ENCODE results near the gene PITRM1. TPM values are rescaled to one million over a fixed set of nuclear protein-coding genes. Genes with fewer than 3 reads are reported as not detected.
A peak's percentile ranks its signal among the peaks of the same experiment; 100 is the strongest.

Gene PITRM1
- total and polyA plus RNA-seq, 7 donors, result 51.0 to 112 (median 78.8) TPM

DNA sequence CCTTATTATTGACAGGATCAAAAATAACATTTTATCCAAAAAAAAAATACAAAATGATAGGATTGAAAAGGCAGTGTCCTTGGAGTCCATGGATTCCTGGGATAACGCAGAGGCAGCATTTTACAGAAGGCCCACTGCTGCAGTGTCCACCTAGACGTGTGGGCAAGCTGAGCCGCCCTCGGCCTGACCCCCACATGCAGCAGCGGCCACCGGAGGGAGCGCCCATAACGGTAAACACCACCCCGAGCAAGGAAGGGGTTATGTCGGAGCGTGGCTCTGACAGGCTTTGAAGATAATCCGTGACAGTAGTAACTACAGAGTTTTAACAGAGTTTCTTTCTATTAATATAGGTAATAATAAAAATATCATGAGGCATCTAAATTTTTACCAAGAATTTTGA lies 45.3 kb upstream of the PITRM1 start:
- H3K9me3 ChIP-seq, result no peaks in the 10 kb centered on the region
- intact Hi-C loops (cut with DNase I), result no loop called here
- H3K27ac ChIP-seq, result no peak overlapping the region
- no peaks in the 10 kb centered on the region for H3K4me1 ChIP-seq
- DNase-seq (no peak), ATAC-seq (no peak)
- H3K27me3 ChIP-seq (ENCODE audit: insufficient read depth in 3 of 3, low read length in 2 of 3), result no peaks in the 10 kb centered on the region
- 88 to 91% (median 89%) methylated on average over 12 of the region's 12 CpGs for WGBS, 3 donors
- no peaks in the 10 kb centered on the region for H3K36me3 ChIP-seq (ENCODE audit: insufficient read depth in 1 of 2, low read depth in 1 of 2)
- TF ChIP-seq, protein P1, sequence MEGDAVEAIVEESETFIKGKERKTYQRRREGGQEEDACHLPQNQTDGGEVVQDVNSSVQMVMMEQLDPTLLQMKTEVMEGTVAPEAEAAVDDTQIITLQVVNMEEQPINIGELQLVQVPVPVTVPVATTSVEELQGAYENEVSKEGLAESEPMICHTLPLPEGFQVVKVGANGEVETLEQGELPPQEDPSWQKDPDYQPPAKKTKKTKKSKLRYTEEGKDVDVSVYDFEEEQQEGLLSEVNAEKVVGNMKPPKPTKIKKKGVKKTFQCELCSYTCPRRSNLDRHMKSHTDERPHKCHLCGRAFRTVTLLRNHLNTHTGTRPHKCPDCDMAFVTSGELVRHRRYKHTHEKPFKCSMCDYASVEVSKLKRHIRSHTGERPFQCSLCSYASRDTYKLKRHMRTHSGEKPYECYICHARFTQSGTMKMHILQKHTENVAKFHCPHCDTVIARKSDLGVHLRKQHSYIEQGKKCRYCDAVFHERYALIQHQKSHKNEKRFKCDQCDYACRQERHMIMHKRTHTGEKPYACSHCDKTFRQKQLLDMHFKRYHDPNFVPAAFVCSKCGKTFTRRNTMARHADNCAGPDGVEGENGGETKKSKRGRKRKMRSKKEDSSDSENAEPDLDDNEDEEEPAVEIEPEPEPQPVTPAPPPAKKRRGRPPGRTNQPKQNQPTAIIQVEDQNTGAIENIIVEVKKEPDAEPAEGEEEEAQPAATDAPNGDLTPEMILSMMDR (IDR thresholded peaks at IDR 0.05), result no peak
- H3K4me3 ChIP-seq, result no peak overlapping the region

DNA sequence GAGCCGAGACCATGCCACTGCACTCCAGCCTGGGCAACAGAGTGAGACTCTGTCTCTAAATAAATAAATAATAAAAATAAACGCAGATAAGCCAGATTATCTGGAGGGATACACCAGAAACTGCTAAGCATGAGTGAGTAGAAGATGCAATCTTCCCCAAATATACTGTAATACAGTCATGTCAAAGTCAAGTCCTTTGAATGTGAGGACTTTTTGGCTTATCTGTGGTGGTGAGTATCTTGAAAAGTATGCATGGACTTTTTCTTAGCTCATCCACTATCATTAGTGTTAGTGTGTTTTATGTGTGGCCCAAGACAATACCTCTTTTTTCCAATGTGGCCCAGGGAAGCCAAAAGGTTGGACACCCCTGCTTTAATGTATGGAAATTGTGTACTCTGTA lies 44.7 kb upstream of the PITRM1 start:
- WGBS, 3 donors, result 90 to 97% (median 93%) methylated on average over 2 of the region's 2 CpGs
- no peak for DNase-seq
- intact Hi-C loops (cut with DNase I), result no loop called here
- no peaks in the 10 kb centered on the region for H3K4me1 ChIP-seq
- TF ChIP-seq, protein P1 (IDR thresholded peaks at IDR 0.05), result no peak
- no peak overlapping the region for H3K4me3 ChIP-seq
- no peaks in the 10 kb centered on the region for H3K27me3 ChIP-seq (ENCODE audit: insufficient read depth in 3 of 3, low read length in 2 of 3)
- ATAC-seq, result no peak
- no peaks in the 10 kb centered on the region for H3K36me3 ChIP-seq (ENCODE audit: insufficient read depth in 1 of 2, low read depth in 1 of 2)
- no peak overlapping the region for H3K27ac ChIP-seq
- H3K9me3 ChIP-seq, result no peaks in the 10 kb centered on the region

DNA sequence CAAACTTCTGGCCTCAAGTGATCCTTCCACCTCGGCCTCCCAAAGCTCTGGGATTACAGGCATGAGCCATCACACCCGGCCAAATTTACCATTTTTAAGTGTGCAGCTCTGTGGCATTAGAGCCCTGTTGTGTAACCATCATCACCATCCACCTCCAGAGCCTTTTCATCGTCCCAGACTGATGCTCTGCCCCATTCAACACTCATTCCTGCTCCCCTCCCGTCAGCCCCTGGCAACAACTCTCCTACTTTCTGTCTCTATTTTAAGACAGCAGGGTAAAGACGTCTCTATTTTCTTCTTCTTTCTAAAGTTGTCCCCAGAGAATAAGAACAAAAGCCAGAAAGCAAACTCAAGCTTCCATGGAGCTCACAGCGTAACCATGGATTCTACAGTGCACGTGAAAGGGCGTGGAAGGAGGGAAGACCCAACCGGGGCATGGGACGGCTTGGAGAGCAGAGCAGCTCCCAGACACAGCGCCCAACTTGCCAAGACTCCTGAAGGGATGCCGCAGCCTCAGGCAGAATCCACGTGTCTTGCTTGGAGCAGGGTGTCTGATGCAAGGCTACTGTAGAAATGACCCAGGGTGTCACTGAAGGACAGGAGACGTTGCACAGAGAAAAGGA lies 42.7 kb upstream of the PITRM1 start:
- no peak for ATAC-seq
- 73 to 75% (median 75%) methylated on average over 14 of the region's 14 CpGs for whole genome bisulfite sequencing, 3 donors
- TF ChIP-seq, protein P1 (IDR thresholded peaks at IDR 0.05), result no peak
- Histone ChIP-seq H3K4me1 (no peaks in the 10 kb centered on the region), H3K27me3 (ENCODE audit: insufficient read depth in 3 of 3, low read length in 2 of 3) (peaks cover 0 to 3% (median 0%) of the 10 kb centered on the region in 3 donors), H3K36me3 (ENCODE audit: insufficient read depth in 1 of 2, low read depth in 1 of 2) (no peaks in the 10 kb centered on the region), H3K27ac (no peak overlapping the region), H3K4me3 (no peak overlapping the region), H3K9me3 (no peaks in the 10 kb centered on the region)
- no peak for DNase-seq
- intact Hi-C loops (cut with DNase I), result no loop called here

DNA sequence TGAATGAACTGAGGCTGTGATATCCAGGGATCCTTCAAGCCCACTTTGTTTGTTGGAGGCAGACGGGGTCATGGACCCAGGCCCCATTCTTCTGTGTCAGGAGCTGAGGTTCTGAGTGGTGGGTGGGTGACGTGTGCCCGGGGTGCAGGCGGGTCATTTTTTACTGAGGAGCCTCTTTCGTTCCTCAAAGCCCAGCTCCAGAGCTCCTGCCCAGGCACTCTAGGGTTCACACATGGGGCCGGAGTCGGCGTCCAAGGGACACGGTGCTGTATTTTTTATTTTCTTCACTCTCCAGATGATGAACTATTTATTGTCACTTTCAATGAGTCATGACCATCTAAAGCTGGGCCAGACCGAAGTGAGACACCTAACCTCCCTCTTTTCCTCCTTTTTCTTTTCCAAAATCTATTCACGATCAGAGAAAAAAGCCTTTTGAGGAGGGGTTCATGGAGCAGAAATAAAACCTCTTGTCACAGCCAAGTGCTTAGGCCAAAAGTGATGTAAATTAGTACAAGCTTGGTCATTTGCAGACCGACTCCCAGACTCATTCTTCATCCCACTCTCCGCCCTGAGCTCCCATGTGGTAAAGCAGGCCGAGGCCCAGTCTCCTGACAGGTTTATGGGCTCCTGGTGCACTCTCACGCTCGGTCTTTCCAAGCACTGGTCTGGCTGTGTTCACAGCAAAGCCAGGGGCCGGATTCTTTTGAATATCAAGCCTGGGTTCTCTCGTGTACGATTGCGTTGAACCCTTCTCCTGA lies 41.4 kb upstream of the PITRM1 start:
- TF ChIP-seq, protein P1 (IDR thresholded peaks at IDR 0.05), result no peak
- Histone ChIP-seq H3K4me3 (no peak overlapping the region), H3K27me3 (ENCODE audit: insufficient read depth in 3 of 3, low read length in 2 of 3) (peaks cover 0 to 3% (median 0%) of the 10 kb centered on the region in 3 donors), H3K4me1 (no peaks in the 10 kb centered on the region), H3K27ac (no peak overlapping the region), H3K36me3 (ENCODE audit: insufficient read depth in 1 of 2, low read depth in 1 of 2) (no peaks in the 10 kb centered on the region), H3K9me3 (no peaks in the 10 kb centered on the region)
- ATAC-seq (peak in 1 of 4 donors; percentile 35), DNase-seq (no peak)
- WGBS, 3 donors, result 83 to 88% (median 84%) methylated on average over 20 of the region's 20 CpGs
- intact Hi-C loops (cut with DNase I), result no loop called here
